Spleen (tissue), 11 donors: ENCODE results near the gene KCNG2. TPM values are rescaled to one million over a fixed set of nuclear protein-coding genes. Genes with fewer than 3 reads are reported as not detected.
A peak's percentile ranks its signal among the peaks of the same experiment; 100 is the strongest.

Experiments used
- DNase-seq: peaks from one replicate; pipeline ENCODE4 v3.0.0-alpha.2; 2020
- H3K27ac ChIP-seq, 8 donors: fragments of 200-600 bp; sonication (generic) in 7 of 8; 1 replicate in 4 of 8; 2 replicates in 4 of 8; pipeline versions ENCODE4 v1.5.0 to v1.8.0; 2016 to 2021; ENCODE audit warnings: inconsistent platforms in 4 of 8, mild to moderate bottlenecking in 4 of 8, moderate library complexity in 1 of 8
- H3K27me3 ChIP-seq, 7 donors: fragments of 200-600 bp; sonication (generic) in 6 of 7; replicated peaks in 1 of 7; 1 replicate in 4 of 7; 2 replicates in 3 of 7; pipeline versions ENCODE4 v1.5.0 to v1.8.0; 2016 to 2021; ENCODE audit warnings: inconsistent platforms in 3 of 7, mild to moderate bottlenecking in 1 of 7
- H3K36me3 ChIP-seq, 6 donors: fragments of 200-600 bp; sonication (generic) in 5 of 6; 1 replicate in 4 of 6; 2 replicates in 2 of 6; pipeline versions ENCODE4 v1.5.0 to v1.8.0; 2016 to 2021; ENCODE audit warnings: inconsistent platforms in 2 of 6
- H3K4me1 ChIP-seq, 6 donors: fragments of 200-600 bp; sonication (generic) in 5 of 6; 1 replicate in 3 of 6; 2 replicates in 3 of 6; pipeline versions ENCODE4 v1.5.0 to v1.8.0; 2016 to 2021; ENCODE audit warnings: inconsistent platforms in 3 of 6
- H3K4me3 ChIP-seq, 8 donors: fragments of 200-600 bp; sonication (generic) in 7 of 8; 1 replicate in 4 of 8; 2 replicates in 4 of 8; pipeline versions ENCODE4 v1.5.0 to v1.8.0; 2016 to 2021; ENCODE audit warnings: inconsistent platforms in 4 of 8, mild to moderate bottlenecking in 4 of 8, moderate library complexity in 2 of 8
- H3K9me3 ChIP-seq, 8 donors: fragments of 200-600 bp; sonication (generic) in 7 of 8; 1 replicate in 4 of 8; 2 replicates in 4 of 8; pipeline versions ENCODE4 v1.5.0 to v1.8.0; 2016 to 2021; ENCODE audit warnings: inconsistent platforms in 4 of 8
- POLR2A ChIP-seq, 3 donors: fragments of 450-650 bp; IDR thresholded peaks; one replicate each; pipeline ENCODE4 v1.5.1; 2017; ENCODE audit warnings: antibody characterized with exemption in 3 of 3, mild to moderate bottlenecking in 1 of 3
- POLR2AphosphoS5 ChIP-seq, 3 donors: sonication (generic); formaldehyde crosslinking; IDR thresholded peaks; one replicate each; pipeline ENCODE4 v1.5.1; 2017; ENCODE audit warnings: antibody characterized with exemption in 3 of 3
- WGBS, 5 donors: extraction: QIAGEN DNeasy Blood & Tissue Kit in 3 of 5; methylation state at CpG; one replicate each; pipeline versions ENCODE4 v1.1.5 to v1.1.7; 2013 to 2018; 5-methylcytosine and 5-hydroxymethylcytosine counted together
- intact Hi-C: fragments of 100-400 bp; cut with DNase I; formaldehyde crosslinking; loops from one replicate; pipeline ENCODE4 v1.15.0; 2023; ENCODE audit warnings: low total_unique reads
- polyA plus RNA-seq, 3 donors: library from polyadenylated mRNA; stranded (reverse); fragments of 200-250 nt; gene quantifications; one replicate each; pipeline ENCODE4 v1.2.1, GENCODE V29; 2013
- total RNA-seq, 7 donors: library from RNA; depleted of rRNA in 3 of 7; stranded (reverse); fragments of >200 nt in 3 of 7; fragmentation: NEBNext Ultra II Directional in 4 of 7; extraction: Animal tissue kit (Norgen Biotek cat#: 25700) in 4 of 7; gene quantifications; one replicate each; pipeline versions ENCODE4 v1.1.0 to v1.2.1, GENCODE V29; 2016 to 2021
- TF ChIP-seq, protein P1 (sequence below), 11 experiments: fragments of 200-600 bp in 7 of 11; fragments of 450-650 bp in 4 of 11; sonication (generic) in 4 of 11; IDR thresholded peaks in 8 of 11; conservative IDR thresholded peaks in 3 of 11; 1 replicate in 7 of 11; 2 replicates in 4 of 11; pipeline versions ENCODE4 v1.4.0 to v1.8.0; 2016 to 2021; ENCODE audit warnings: antibody characterized with exemption in 11 of 11, inconsistent platforms in 4 of 11, mild to moderate bottlenecking in 1 of 11
- donor health status: healthy with polysubstance abuse.
- donor health status: DM: no; HTN: no; CAD: no; lungs with moderate emphysema.
- donor health status: DM: no; HTN: no; CAD: no.
- donor health status: Bipolar disorder and iron deficiency.
- donor health status: healthy.
- donor health status: DM: no; HTN: no; CAD: no.
- donor health status: DM: yes; HTN: yes; CAD: no.

The KCNG2 gene
- total and polyA plus RNA-seq, 10 donors = 0.15 to 3.2 (median 0.38) TPM; not detected in 1

DNA sequence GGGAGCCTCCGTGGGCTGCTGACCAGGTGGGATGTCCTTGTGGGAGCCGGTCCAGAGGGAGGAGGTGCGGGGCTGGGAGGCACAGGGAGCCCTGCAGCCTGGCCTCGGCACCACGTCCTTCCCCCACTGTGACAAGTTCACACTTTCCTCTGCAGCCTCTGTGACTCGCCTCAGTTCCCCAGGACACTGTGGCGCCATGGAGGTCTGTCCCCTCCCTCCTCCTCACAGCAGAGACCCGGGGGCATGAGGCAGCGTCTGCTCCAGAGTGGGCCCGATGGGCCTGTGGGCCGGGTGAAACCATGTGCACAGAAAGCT is 27.3 kb upstream of the KCNG2 start:
- 71 to 79% (median 76%) methylated on average over 8 to 11 of the region's 11 CpGs for WGBS, 5 donors
- Histone ChIP-seq H3K9me3 (peaks cover 0 to 36% (median 23%) of the 10 kb centered on the region in 8 donors), H3K4me1 (no peaks in the 10 kb centered on the region), H3K27ac (no peak overlapping the region), H3K36me3 (no peaks in the 10 kb centered on the region), H3K27me3 (peaks cover 0 to 59% (median 5%) of the 10 kb centered on the region in 7 donors), H3K4me3 (no peak overlapping the region)
- intact Hi-C loops = no loop called here
- TF ChIP-seq, protein P1, sequence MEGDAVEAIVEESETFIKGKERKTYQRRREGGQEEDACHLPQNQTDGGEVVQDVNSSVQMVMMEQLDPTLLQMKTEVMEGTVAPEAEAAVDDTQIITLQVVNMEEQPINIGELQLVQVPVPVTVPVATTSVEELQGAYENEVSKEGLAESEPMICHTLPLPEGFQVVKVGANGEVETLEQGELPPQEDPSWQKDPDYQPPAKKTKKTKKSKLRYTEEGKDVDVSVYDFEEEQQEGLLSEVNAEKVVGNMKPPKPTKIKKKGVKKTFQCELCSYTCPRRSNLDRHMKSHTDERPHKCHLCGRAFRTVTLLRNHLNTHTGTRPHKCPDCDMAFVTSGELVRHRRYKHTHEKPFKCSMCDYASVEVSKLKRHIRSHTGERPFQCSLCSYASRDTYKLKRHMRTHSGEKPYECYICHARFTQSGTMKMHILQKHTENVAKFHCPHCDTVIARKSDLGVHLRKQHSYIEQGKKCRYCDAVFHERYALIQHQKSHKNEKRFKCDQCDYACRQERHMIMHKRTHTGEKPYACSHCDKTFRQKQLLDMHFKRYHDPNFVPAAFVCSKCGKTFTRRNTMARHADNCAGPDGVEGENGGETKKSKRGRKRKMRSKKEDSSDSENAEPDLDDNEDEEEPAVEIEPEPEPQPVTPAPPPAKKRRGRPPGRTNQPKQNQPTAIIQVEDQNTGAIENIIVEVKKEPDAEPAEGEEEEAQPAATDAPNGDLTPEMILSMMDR (IDR thresholded peaks at IDR 0.05 in 8 of 11, conservative IDR thresholded peaks at IDR 0.05 in 3 of 11) = no peak
- no peak for TF ChIP-seq POLR2AphosphoS5 (IDR thresholded peaks at IDR 0.05)
- no peak for TF ChIP-seq POLR2A (IDR thresholded peaks at IDR 0.05)
- DNase-seq = peak; percentile 59

DNA sequence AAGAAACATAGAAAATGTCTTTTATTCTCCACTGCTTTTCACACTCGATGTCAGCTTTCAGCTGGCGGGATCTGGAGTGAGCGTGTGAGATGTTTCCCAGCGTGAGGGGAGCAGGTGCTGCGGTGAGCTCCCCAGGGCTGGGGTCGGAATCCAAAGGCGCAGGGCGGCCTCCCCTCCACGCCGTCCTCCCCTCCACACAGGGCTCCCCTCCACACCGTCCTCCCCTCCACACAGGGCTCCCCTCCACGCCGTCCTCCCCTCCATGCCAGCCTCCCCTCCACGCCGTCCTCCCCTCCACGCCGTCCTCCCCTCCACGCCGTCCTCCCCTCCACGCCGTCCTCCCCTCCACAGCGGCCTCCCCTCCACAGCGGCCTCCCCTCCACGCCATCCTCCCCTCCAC is 26.9 kb upstream of the KCNG2 start:
- intact Hi-C loops = no loop called here
- peaks cover 0 to 36% (median 23%) of the 10 kb centered on the region in 8 donors for H3K9me3 ChIP-seq

DNA sequence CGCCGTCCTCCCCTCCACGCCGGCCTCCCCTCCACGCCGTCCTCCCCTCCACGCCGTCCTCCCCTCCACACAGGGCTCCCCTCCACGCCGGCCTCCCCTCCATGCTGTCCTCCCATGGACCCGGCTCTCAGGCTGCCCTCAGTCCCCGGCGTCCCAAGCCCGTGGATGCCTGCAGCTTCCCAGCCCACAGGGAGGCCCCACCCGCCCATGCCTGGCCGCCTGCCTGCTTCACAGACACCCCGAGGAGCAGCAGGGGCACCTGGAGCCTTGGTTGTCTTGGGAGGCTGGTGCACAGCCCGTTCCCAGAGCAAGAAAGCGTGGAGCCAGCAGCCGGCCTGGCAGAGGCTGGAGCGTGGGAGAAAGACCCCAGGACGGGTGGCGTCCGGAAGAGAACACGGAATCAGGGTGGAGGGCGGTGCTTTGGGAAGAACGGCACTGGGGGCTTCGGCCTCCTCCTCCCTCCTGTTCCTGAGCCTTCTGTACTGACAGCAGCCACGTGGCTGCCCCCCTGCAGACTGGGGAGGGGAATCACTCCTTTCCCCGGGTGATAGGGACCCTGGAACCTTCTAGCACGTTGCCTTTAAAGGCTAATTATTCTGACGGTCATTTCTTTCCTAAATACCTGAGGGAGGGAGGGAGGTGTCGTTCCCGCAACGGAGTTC is 26.2 kb upstream of the KCNG2 start:
- no peak for TF ChIP-seq POLR2AphosphoS5 (IDR thresholded peaks at IDR 0.05)
- no peak for TF ChIP-seq POLR2A (IDR thresholded peaks at IDR 0.05)
- TF ChIP-seq, protein P1 (IDR thresholded peaks at IDR 0.05 in 8 of 11, conservative IDR thresholded peaks at IDR 0.05 in 3 of 11) = no peak
- intact Hi-C loops = no loop called here
- peak; percentile 58 for DNase-seq
- Histone ChIP-seq H3K4me3 (no peak overlapping the region), H3K27me3 (peaks cover 0 to 65% (median 9%) of the 10 kb centered on the region in 7 donors), H3K36me3 (no peaks in the 10 kb centered on the region), H3K27ac (no peak overlapping the region), H3K9me3 (peaks cover 0 to 36% (median 23%) of the 10 kb centered on the region in 8 donors), H3K4me1 (no peaks in the 10 kb centered on the region)
- 66 to 75% (median 73%) methylated on average over 30 to 35 of the region's 35 CpGs for WGBS, 5 donors

More for the DNA sequence above, 26.9 kb upstream of the KCNG2 start:
- 74 to 90% (median 79%) methylated on average over 11 to 24 of the region's 24 CpGs for WGBS, 5 donors
- Histone ChIP-seq H3K36me3 (no peaks in the 10 kb centered on the region), H3K4me3 (no peak overlapping the region), H3K4me1 (no peaks in the 10 kb centered on the region), H3K27me3 (peaks cover 0 to 62% (median 8%) of the 10 kb centered on the region in 7 donors), H3K27ac (no peak overlapping the region)
- no peak for DNase-seq
- TF ChIP-seq POLR2AphosphoS5 (IDR thresholded peaks at IDR 0.05) (no peak), POLR2A (IDR thresholded peaks at IDR 0.05) (no peak)
- TF ChIP-seq, protein P1 (IDR thresholded peaks at IDR 0.05 in 8 of 11, conservative IDR thresholded peaks at IDR 0.05 in 3 of 11) = no peak

DNA sequence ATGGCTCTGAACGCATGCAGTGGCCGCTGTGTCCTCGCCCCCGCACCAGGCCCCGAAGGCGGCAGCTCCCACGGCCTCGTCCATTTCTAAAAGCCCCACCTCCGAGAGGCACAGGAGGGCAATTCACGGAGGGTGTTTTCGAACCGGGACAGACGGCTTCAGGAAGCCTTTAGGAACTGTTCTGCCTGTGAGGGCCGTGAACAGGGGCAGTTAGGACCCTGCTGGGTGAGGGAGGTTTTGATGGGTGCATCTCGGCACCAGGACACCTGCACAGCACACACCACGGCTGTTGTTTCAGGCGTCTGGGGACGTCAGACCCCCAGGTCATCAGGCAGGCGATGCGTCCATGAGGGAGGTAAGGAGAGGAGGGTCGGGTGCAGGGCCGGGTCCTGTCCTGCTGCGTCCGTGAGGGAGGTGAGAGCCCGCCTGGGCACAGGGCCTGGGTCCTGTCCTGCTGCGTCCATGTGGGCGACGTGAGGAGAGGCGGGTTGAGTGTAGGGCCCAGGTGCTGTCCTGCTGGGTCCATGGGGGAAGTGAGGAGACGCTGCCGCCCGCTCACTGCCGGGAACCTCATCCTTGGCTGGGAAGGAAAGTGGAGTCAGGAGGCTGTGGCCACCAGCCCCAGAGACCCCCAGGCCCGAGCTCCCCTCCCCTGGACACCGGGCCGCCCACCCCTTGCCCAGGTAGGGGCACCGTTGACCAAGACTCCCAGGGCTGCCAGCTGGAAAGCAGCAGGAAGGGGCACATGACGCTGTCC is 25.5 kb upstream of the KCNG2 start:
- TF ChIP-seq, protein P1 (IDR thresholded peaks at IDR 0.05 in 8 of 11, conservative IDR thresholded peaks at IDR 0.05 in 3 of 11) = no peak
- TF ChIP-seq POLR2A (IDR thresholded peaks at IDR 0.05) = no peak
- no peak for TF ChIP-seq POLR2AphosphoS5 (IDR thresholded peaks at IDR 0.05)
- peaks cover 0 to 65% (median 9%) of the 10 kb centered on the region in 7 donors for H3K27me3 ChIP-seq
- intact Hi-C loops = no loop called here
- no peaks in the 10 kb centered on the region for H3K4me1 ChIP-seq
- peak; percentile 61 for DNase-seq
- H3K4me3 ChIP-seq = no peak overlapping the region
- H3K9me3 ChIP-seq = peaks cover 0 to 30% (median 21%) of the 10 kb centered on the region in 8 donors
- H3K27ac ChIP-seq = no peak overlapping the region
- WGBS, 5 donors = 79 to 85% (median 82%) methylated on average over 33 to 38 of the region's 38 CpGs
- H3K36me3 ChIP-seq = no peaks in the 10 kb centered on the region
